ENCODE measurements around the gene ESM1.

DNA sequence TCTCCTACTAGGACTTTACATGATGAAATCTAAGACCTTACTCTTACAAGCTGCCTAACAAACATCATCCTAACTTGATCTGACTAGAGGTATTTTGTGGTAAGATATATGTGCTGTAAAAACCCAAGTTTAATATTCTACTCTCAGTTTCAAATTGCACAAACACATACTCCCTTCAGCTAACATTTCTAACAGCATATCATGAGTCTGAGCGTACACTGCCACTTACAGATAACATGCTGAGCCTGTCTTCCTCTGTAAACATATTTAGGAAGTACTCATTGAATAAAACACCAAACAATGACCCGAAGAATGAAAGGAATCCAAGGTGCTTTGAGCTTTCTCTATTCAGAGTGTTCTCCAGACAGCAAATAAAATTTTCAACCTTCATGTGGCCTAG lies 7.9 kb upstream of the ESM1 start:
- TF ChIP-seq ZNF274 (IDR thresholded peaks at IDR 0.05; ENCODE audit: low read depth, low read length) = no peak
- TF ChIP-seq YY1 (IDR thresholded peaks at IDR 0.05; ENCODE audit: insufficient read depth, insufficient read length) = no peak
- TF ChIP-seq SUZ12 (IDR thresholded peaks at IDR 0.05; ENCODE audit: extremely low read depth, insufficient read depth, insufficient read length) = no peak

All from NT2/D1 (cell line).